GM18507 (cell line): ENCODE data around the gene SPRY4.
"Not testable (repeated sequence)": the region's sequence is repeated elsewhere in the genome, so short reads cannot be mapped to it uniquely, and the experiment has no call there.

Experiments used
- DNase-seq: peaks from one replicate; pipeline ENCODE4 v3.0.0; 2011; ENCODE audit warnings: low read depth; ENCODE audit not compliant: insufficient read length; ENCODE audit errors: extremely low spot score
- FAIRE-seq: peaks from 2 replicates; lab custom pipeline; 2011; peaks lifted over from hg19 to GRCh38; lab: Jason Lieb, UNC

The SPRY4 gene

DNA sequence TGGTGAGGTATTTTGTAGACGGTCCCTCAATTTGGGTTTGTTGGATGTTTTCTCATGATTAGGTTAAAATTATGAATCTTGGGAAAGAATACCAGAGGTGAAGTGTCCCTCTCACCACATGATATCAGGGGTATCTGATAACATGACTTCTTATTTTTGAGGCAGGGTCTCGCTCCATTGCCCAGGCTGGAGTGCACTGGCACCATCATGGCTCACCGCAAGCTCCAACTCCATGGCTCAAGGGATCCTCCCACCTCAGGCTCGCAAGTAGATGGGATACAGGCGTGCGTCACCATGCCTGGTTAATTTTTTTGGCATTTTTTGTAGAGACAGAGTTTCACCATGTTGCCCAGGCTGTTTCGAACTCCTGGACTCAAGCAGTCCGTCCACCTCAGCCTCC is 24.1 kb downstream of the SPRY4 start:
- FAIRE-seq: no peak

DNA sequence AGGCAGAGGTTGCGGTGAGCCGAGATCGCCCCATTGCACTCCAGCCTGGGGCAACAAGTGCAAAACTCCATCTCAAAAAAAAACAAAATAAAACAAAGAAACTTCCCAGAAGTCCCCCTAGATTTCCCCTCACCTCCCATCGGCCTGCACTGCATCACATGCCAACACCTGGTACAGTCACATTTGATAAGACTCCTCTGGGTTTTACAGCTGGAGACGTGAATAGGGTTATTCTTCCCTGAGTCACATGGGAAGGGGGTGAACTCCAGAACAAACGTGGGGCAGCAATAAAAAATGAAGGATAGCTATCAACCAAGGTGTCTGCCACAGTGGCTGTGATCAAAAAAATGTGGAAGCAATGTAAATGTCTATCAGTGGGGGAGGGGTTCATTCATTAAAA is 26.0 kb downstream of the SPRY4 start:
- no peak for FAIRE-seq
- no peak for DNase-seq

More for the DNA sequence above, 24.1 kb downstream of the SPRY4 start:
- DNase-seq: no peak

DNA sequence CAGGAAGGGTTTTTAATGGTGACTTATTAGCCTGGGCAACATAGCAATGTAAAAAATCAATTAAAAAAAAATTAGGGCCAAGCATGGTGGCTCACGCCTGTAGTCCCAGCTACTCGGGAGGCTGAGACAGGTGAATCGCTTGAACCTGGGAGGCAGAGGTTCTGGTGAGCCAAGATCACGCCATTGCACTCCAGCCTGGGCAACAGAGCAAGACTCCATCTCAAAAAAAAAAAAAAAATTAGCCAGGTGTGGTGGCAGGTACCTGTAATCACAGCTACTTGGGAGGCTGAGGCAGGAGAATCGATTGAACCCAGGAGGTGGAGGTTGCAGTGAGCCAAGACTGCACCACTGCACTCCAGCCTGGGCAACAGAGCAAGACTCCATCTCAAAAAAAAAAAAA is 27.0 kb downstream of the SPRY4 start:
- not testable (repeated sequence) for FAIRE-seq, DNase-seq

DNA sequence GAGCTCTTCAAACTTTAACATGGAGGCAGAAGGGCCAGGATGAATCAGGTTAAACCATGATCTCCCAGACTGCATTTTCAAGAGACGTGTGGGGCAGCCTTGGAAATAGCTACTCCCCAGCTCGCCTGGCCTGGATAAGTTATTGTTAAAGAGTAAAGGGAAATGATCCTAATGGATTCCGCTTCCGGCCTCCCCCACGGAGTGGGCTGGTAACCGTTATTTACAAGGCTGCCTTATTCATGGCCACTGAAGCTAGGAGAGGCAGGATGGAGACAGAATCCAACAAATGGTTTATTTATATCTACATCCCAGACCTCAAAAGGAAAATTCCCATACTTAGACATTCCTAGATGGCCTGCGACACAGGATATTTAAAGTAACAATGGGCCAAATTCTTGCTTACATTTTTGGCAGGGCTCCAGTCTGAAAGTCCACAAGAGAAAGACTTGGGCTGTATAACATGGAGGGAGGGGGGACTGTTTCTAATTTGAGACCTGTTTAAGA is 27.9 kb downstream of the SPRY4 start:
- DNase-seq (no peak), FAIRE-seq (no peak)

DNA sequence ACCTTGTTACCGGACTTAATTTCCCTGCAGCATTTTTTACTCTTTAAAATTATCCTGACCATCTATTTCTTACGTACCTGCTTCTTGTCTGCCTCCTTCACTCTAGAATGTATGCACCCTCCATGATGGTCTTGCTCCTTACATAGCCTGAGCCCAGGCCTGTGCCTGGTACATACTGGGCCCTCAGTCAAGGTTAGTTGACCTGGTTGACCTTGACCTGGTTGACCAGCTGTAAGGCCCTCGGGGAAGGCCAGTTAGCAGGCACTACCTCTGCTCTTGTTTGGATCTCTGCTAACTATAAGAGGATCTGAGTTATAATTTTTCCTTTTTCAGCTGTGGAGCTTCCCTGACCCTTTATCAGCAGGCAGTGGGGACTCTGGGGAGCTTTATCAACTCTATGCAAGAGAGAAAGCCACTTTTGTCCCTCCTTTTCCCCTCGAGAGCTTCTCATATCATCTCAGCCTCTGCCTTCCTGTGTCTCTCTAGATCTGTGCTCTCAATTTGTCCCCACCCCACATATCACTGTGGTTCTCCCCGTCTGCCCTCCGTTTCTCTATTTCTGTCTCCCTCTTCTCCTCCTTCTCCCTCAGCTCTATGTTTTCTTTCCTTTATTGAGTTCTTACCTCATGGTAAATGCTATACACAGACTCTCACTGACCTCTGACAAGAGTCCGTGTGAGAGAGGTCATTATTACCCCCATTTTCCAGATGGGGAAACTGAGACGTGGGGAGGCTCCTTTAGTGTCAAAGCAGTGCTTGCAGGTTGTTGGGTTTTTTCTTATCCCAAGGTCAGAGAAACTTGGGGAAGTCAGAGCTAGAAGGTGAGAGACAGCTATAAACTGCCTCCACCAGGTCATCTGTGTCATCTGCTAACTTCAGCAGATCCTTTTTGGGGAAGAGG is 28.6 kb downstream of the SPRY4 start:
- FAIRE-seq (no peak), DNase-seq (no peak)

DNA sequence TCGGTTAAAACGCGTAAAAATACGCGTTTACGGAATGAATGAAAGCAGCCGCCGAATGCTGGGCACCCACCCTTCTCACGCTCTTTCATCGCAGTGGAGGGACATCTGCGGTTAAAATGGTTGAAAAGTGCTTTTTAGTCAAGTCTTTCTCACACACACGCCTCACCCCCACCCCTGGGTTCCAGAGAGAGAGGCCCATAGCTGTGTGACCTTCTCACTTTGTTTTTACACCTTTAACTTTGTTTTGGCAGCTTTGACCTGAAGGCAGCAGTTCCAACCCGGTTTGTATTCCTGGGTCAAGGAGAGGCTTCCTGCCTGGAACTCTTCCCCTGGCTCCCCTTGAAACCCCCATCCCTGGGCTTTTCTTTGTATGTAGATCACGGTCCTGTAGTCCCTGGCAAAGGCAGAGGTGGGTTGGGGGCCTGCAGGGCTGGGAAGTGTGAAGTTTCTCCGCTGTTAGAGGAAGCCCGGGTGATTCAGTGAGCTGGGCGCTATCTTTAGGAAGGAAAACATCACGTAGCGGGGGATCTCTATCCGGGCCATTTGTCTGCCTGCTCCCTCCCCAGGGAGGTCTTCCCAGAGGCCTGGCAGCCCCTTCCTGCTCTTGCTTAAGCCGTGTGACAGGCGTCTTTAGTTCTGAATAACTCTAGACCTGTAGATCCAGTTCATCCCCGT is 29.6 kb downstream of the SPRY4 start:
- DNase-seq (no peak), FAIRE-seq (no peak)

DNA sequence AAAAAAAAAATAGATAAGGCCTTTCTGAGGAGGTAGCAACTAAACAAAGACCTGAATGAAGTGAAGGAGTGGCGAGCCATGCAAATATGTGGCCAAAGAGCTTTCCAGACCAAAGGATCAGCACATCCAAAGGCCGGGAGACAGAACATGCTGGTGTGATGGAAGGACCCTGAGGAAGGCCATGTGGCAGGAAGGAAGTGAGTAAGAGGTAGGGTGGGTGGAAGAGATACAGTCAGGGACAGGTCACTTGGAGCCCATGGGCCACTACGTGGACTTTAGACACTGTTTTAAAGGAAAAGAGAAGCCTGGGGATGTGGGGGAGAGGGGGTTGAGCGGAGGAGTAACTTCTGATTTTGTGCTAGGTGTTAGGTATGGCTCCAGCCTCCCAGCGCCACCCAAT is 31.3 kb downstream of the SPRY4 start:
- FAIRE-seq (no peak), DNase-seq (no peak)

DNA sequence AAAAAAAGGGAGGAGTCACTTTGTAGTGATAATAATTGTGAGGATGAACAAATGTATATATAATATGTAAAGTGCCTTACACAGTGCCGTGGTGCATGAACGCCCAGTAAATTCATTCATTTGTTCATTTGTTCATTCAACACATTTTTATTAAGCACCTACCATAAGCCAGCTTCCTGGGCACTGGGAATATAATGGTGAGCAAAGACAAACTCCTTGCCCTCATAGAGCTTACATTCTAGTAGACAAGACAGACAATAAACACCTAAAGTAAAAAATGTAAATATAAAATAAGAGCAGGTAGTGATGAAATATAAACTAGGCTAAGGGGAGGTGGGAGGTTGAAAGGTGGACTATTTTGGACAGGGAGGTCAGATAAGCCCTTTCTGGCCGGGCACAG is 32.0 kb downstream of the SPRY4 start:
- FAIRE-seq (no peak), DNase-seq (no peak)

DNA sequence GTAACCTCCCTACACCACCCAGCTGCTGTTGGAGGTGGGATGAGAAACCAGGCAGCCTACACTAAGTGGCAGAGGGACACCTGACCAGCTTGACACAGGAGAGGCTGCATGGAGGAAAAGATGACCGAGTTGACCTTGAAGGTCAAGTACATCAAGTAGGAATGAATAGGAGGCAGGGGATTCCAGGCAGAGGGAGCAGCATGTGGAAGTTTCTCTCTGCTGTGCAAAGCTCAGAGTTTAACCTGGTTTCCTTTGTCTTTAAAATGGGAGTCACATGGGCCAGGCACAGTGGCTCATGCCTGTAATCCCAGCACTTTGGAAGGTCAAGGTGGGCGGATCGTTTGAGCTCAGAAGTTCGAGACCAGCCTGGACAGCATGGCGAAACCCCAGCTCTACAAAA is 32.6 kb downstream of the SPRY4 start:
- DNase-seq (no peak), FAIRE-seq (no peak)

DNA sequence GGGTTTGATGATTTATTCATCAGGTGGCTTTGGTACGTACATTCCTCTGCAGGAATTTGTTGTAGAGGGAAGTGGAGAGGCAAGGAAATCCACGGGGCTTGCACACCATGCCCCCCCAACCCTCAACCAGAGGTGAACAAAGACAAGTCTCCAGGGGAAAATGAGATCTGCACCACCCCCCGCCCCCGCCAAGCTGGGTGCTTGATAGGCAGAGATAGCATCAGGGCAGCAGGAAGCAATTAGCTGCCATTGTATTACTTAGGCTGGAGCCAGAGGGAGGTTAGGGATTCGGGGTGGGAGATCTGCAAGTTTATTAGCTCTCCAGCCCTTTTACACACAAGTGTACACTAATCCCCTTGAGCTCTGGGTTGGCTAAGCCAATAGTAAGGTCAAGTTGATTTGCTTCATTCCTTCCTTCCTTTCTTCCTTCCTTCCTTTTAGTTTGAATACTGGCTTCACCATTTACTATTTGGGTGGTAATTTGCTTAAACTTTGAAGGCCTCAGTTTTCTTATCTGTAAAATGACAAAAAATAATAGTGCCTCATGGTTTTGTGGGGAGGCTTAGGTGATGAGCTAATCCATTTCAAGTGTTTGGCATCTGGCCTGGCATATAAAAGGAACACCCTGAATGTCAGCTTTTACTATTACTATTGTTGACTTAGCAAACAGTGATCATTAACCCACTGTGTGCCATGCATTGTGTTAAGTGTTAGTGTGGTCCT is 34.1 kb downstream of the SPRY4 start:
- FAIRE-seq (no peak), DNase-seq (no peak)

DNA sequence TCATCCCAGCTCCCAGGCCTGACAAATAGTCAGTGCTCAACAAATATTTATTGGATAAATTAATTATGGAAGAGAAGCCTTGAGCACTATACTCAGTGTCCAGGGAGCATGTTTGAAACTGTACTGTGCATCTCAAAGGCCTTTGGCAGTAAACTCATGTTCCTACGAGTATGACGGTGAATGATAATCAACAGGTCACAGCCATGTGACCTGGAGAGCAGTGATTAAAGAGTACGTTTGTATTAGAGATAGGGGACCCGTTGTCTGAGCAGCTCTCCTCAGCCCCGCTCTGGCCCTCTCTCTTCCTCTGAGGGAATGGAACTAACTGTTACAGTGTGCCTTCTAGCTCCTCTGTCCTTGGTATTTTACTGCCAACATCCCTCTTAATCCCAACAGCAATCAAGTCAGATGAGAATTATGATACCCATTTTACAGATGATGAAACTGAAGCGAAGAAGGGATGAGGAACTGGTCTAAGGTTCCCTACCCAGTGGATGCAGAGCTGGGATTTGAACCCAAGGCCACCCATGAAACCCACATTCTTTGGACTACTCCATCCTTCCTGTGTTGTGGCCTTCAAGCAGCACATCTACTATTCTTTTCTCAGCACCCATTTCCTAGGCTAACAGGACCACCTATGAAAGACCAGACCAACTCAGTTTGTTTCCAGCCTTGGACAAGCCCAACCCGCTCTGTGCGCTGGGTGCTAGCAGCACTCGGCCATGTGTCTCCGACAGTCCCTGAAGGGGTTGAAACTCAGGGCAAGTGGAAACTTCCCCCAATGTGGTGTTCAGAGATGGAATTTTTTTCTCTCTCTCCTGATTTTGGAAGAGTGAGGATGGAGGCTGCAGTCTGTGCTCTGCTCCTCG is 34.9 kb downstream of the SPRY4 start:
- FAIRE-seq: no peak

DNA sequence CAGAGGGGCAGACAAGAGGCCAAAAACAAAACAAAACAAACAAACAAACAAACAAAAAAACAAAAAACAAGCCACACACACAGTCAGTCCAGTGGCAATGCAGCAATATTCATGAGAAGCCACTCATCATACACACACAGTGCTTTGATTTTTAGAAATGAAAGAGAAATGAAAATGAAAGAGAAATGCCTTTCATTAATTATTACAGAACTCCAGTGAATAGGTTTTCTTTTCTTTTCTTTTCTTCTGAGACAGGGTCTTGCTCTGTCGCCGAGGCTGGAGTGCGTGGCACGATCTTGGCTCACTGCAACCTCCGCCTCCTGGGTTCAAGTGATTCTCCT is 36.9 kb downstream of the SPRY4 start:
- FAIRE-seq (peak; percentile 68), DNase-seq (peak; percentile 12)

More for the DNA sequence above, 34.9 kb downstream of the SPRY4 start:
- DNase-seq: no peak

DNA sequence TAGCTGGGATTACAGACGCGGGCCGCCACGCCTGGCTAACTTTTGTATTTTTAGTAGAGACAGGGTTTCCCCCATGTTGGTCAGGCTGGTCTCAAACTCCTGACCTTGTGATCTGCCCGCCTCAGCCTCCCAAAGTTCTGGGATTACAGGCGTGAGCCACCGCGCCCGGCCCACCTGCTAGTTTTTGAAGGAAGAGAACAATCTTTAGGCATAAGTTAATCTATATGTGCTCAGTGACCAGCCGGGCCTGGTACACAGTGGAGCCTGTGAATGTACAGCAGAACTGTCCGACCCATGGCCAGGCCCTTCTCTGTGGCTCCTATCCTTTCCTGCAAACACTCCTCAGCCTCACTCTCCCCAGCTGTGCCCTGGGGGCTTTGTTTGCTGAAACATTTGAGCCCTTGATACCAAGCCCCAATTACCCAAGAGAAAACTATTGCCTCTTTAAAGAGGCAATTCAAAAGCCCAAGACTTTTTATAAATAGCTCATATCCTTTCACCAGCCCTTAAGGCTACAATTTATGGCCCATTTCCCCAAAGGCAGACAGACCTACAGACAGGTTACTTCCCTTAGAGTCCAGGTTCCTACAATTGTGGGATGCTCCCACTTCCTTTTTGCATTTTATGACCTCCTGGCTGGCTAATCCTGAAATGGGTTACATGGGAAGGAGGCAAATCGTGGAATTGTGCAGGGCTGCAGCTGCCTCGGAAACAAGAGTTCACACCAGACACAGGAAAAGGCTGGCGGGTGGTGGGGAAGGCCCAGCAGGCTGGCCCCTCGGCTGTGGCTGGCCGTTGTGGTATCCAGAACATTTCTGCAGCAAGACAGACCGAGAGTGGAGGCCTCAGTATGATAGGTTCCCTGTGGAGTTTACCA is 37.5 kb downstream of the SPRY4 start:
- DNase-seq (no peak), FAIRE-seq (no peak)

DNA sequence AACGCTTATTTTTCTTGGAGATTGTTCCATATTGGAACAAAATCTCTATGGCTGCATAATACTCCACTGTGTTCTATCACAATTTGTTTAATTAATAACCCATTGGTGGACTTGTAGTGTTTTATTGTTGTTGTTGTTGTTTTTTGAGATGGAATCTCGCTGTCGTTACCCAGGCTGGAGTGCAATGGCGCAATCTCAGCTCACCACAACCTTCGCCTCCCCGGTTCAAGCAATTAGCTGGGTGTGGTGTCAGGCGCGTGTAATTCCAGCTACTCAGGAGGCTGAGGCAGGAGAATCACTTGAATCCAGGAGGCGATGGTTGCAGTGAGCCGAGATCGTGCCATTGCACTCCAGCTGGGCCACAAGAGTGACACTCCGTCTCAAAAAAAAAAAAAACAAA is 38.7 kb downstream of the SPRY4 start:
- FAIRE-seq: no peak
- no peak for DNase-seq

DNA sequence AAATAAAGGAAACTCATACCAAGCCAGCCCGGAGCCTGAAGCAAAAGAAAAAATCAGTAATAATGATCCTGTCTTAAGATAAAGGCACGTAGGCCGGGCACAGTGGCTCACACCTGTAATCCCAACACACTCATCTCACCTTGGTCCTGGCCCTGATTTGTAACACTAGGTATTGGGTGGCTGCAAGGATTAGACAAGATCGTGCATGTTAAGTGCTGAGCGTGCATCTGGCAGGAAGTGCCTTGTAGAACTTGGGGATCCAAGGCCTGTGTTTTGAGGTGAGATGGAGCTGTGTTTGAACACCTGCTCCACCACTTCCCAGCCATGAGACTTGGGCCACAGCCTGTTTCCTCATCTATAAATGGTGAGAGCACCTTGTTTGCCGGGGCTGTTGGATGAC is 41.5 kb downstream of the SPRY4 start:
- FAIRE-seq (no peak), DNase-seq (no peak)

DNA sequence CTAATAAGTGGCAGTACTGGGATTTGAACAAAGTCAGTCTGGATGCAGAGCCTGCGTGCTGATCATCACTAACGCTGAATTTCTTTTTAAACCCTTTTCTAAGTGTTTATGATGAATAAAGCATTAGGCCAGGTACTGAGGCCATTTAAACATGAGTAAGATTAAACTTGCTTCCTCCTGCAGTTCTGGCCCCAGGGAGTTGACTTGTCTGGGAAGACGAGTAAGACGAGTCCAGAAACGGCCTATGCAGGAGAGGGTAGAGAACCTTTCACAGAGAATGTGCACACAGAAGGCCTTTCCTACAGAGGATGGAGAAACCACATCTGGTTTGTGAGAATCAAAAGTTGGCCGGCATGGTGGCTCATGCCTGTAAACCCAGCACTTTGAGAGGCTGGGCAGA is 42.9 kb downstream of the SPRY4 start:
- no peak for FAIRE-seq

DNA sequence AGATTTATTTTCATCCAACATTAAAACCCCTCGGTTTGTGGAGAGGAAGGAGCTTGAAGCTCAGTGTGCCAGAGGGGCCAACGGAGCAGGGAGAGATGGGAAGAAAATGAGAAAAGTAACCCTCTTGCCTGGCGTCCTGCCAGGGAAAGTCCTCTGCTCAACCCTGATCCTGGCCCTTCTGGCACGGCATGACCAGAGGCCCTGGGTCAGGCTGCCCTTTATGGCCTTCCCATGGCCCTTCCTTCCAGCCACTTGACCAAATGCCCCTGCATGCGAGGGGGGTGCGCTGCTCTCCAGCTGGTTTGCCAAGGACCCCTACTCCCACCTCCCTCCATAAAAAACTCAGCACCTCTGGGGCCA is 43.8 kb downstream of the SPRY4 start:
- DNase-seq (no peak), FAIRE-seq (no peak)

More for the DNA sequence above, 42.9 kb downstream of the SPRY4 start:
- no peak for DNase-seq
